CD4-positive, alpha-beta T cell treated with Interleukin-12 subunit alpha and Interleukin-12 subunit beta, for 1 hour (primary cell): ENCODE measurements around the gene MYLK4.

Experiments used
- DNase-seq: peaks from one replicate; pipeline ENCODE4 v3.0.0-alpha.2; 2020

The MYLK4 gene

DNA sequence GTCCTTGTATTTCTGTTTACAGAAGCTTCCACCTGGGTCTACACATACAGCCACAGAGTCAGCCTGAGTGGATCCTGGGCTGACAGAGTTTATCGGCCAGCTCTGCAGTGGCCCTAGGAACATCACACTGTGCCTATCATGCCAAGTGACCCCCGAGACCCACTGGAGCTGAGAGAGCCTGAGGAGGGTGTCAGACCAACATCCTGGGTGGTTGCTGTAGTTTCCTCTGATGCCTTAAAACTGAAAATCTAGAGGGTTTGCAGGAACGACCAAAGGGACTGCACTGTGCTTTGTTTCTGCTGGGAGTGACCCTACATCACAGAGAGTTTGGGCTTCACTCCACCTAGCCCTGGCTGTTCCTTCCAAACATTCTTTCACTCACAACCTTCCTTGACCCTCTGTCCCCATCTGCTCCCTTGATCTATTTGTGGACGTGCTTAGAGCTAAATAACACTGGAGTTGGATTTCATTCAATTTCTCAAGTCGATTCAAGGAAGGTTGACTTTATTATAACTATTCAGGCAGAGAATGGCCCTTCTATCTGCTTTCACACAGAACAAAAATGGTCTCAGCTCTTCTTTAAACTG is 18.1 kb downstream of the MYLK4 start:
- no peak for DNase-seq

DNA sequence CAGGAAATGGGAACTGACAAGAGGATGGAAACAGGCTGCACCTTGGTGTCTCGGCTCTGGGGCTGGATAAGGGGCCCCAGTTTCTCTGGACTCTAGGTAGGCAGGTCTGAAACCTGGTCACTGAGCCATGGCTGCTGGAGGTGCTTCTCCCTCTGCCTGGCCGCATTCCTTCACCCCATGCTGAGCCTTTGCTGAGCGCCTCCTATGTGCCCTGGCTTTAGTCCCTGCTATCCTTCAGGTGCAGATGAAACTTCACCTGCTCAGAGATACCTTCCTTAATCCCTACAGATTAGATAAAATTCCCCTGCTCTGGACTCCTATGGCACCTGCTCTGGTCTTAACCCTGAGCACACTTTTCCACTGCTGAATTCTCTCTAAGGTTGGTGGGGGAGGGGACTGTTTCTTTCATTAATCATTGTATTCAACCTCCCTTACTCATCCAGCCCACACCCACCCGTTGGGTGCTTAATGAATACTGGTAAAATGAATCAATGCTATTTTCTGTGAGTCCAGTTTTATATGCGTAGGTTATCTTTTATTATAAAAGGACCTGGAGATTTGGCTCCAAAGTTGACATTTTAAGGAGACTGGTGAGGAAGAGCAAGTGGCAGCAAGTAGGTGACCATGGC is 19.3 kb downstream of the MYLK4 start:
- no peak for DNase-seq

DNA sequence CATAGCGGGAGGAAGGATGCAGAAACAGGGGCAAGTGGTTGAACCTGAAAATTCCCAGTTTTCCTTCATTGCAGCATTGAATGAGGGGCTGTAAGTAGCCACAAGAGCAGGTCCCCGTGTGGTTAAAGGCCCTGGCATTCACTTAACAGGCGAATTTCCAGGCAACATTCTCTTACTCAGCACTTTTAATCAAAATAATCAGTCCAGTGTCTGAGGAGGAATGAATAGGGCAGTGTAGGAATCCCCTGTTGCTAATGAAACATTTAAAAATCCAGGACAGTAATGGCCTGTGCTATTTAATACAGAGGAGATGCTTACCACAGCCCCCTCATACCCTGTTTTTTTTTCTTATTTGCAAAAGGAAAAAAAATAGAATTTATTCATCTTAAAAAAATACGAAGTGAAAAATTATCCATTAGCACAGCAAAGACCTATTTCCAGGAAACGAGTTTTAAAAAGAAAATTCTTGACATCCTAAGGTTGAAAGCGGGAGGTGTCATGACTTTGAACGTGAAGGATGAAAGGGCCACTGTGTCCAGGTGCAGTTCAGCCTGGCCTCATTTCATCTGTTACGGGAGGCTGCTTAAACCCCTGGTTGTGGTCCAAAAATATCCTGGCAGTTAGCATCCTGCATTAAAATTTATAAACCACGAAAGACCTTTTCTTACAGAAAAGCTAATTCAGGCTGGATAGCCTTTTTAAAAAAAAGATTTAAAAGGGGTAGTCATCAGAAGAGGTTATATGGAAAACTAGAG is 20.2 kb downstream of the MYLK4 start:
- DNase-seq = no peak

DNA sequence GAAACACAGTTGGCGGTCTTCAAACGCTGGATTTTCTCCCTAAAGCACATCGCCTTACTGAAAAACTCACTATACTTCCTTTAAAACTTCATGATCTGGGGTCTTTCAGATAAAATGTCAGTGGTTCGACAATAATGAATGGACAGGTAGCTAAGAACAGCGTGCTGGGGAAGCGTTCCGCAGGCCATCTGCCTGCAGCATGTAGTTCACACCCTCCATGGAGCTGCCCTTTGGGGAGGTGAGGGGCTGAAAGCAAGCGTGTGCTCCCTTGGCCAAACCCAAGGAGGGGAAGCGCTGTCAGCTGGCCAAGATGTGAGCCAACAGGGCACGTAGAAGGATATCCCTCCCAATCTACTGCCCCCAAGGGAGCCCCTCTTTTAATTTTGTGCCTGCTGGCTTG is 20.8 kb downstream of the MYLK4 start:
- DNase-seq = no peak

DNA sequence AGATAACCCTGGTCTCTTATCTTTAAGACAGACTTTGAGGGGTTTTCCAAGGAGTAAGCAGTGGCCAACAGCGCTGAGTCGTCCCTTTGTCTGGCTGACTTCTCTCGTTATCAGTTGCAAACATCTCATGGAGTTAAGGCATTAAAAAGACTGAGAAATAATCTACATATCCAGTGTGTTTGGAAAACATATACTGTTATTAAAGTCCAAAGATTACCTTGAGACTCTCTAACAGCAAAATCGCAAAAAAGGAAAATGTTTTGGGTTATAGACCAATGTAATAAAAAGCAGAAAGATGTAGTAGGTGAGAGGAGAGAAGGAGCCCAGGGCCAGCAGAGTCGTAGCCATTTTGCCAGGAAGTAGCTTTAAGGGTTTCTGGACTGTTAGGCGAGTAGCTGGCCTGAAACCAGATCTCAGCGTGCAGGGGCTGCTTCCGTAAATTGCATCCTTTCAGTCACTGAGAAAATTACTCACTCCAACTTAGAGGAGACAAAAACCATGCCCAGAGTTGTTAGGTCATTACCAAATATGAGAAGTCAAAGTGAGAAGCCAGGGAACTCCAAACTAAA is 24.6 kb downstream of the MYLK4 start:
- DNase-seq = peak; percentile 10

DNA sequence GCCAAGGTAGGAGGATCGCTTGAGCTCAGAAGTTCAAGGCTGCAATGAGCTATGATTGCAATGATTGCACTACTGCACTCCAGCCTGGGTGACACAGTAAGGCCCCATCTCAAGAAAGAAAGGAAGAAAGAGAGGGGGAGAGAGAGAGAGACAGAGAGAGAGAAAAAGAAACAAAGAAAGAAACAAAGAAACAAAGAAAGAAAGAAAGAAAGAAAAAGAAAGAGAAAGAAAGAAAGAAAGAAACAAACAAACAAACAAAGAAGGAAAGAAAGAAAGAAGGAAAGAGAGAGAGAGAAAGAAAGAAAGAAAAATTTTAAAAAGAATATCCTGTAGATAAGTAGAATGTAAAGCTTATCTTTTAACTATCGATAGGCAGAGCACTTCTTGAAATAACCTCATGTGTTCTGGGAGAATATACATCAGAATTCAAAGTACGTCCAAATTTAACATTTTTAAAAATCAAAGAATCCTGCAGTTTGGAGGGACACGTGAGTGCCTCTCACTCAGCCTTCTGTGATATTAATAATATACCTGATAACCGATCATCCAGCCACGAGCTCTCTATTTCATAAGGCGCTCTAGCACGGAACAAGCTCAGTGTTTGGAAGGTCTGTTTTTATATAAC is 25.2 kb downstream of the MYLK4 start:
- DNase-seq = no peak

DNA sequence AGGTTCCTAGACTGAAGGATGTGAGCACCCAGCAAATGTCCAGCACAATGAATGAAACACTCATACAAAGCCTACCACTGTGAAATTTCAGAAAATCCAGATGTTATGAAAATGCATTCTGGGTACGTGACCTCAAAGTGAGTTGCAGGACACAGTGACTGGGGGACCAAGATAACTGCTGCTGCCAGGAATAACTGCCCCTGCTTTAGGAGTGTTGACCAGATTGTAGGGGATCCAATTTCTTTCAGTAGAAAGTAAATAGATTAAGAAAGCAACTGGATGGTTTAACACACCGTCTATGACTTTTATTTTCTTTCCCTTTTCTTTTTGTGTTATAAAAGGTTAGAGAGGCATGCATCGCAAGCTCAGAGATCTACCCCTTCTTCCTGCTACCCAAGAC is 29.5 kb downstream of the MYLK4 start:
- DNase-seq = no peak

DNA sequence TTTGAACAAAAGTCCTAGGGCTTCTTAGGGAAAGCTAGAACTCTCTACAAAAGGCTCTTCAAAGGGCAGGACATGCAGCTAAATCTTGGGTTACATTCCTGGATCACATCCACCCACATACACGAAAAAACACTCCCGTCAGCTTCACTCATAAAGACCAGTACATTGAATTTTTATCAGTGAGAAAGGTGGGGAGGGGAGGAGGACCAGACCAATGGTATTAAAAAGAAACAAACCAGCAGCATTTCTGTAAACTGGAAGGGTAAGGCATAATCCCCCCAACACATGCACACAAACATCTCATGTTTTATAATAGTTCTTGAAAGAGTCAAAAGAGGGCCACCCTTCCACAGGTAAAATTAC is 31.6 kb downstream of the MYLK4 start:
- DNase-seq = no peak

DNA sequence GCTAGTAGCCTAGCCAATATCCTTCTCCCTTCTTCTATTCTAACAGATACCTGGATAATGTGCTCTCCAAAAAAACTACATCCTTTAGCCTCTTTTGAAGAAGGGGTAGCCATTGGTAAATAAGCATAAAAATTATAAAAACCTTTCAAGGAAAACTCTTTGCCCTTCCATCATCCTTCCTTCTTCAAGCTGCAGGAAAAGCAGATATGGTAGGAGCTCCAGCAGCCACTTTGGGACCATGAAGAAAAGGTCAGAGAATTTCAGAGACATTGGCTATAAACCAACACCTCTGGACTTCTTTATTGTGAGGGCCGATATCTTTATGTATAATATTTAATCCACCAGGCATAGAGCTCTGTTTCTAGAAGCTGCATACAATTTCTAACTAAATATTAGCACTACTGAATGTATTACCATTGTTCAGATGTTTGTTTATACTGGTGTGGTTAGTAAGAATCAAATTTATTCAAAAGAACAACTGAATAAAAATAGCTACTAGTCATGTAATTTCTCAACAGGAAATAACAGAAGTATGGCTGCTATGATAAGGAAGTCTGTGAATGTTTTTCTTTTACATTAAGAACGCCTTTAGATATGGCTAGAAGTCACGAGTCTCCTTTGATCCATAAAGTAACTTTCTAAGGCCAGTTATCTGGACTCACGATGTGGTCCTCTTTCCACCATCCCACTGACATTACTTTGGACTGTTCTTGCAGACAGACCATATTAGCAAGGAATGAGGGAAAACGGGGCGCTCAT is 32.2 kb downstream of the MYLK4 start:
- DNase-seq = no peak

DNA sequence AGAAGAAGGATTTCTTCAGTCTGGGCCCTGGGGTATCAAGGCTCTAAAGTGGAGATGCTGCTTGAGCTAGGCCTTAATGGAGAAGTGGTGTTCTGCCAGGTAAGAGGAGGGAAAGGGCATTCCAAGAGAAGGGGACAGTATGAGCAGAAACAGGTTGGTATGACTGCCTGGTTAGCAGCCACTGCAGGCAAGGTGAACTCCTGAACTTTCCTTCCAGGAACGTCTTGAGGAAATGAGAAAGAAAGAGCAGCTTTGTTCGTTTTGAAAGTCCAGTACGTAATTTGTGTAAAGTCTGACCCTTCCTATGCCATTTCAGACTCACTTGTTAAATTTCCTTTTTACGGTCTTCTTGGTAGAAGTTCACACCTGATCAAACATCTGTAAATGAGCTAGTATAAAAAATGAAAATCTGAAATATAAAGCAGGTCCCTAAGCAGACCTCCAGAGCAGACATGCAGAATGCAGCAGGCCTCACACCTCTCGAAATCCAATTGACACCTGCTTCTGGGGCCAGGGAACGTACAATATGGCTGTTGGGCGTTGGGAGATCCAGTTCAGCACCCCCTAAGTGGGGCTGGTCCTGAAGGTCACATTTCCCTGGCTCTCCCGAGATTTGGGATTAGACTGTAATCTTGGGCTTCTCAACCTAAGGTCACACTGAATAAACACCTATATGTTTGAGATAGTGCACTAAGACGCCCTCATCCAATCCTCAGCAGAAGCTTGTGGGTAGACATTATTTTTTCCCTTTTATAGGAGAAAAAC is 33.6 kb downstream of the MYLK4 start:
- no peak for DNase-seq

DNA sequence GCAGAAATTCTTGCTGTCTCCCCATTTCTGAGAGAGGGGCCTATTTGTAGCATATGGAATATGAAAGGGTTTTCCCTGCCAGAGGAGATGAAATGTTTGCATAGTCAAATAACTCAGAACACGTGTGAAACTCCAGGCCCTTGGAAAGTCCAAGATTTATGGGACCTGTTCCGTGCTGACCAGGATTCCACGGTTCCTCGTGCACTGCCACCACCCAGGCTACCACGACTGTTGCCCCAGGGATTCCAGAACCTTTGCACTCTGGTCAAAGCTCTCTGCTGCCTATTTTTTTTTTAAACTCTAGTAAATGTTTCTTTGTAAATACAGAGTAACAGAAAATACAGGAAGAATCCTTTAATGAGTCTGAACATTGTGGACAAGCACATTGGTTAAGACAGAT is 35.0 kb downstream of the MYLK4 start:
- no peak for DNase-seq

DNA sequence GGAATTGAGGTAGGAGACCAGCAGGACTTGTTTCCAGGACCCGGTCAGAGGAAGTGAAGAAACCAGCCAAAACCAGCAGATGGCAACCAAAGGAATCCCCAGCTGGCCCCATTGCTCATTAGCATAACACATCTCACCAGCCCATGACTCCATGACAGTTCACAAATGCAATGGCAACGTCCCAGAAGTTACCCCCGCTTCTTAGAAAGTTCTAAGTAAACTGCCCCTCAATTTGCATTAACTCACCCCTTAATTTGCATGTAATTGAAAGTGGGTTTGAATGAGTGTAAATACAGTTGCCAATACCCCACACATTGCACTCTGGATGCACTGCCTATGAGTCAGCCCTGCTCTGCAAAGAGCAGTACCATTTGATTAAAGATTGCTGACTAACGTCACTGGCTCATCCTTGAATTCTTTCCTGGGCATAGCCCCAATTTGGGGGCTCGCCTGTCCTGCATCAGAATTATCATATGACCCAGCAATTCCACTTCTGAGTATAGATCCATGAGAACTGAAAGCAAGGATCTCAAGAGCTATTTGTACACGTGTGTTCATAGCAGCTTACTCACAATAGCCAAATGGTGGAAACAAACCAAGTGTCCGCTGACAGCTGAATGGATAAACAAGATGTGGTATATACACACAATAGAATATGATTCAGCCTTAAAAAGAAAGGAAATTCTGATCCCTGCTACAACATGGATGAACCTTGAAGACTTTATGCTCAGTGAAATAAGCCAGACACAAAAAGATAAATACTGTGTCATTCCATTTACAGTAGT is 36.4 kb downstream of the MYLK4 start:
- DNase-seq = no peak

DNA sequence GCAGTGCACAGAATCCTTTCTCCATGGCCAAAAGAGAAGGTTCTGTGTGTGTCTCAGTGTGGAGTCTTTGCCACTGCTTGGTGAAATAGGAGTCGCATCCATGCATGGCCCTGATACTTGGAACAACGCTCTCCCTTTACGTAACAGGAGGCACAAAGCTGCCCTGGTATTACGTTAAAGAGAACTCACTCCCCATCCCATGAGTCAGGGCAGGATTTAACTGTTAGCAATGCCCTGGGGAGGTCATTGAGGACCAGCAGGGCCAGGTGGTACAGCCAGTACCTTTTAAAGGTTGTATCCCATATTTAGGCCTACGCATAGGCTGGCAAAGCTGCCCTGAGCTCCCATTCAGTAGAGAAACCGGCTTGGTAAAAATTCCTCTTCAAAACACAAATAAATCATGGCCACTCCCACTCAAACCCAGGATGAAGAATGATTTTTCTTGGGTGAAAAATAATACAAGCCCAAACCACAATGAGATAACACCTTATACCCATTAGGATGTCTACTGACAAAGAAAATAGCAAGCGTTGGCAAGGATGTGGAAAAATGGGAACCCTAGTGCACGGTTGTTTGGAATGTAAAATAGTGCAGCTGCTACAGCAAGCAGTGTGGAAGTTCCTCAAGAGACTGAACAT is 37.1 kb downstream of the MYLK4 start:
- no peak for DNase-seq

DNA sequence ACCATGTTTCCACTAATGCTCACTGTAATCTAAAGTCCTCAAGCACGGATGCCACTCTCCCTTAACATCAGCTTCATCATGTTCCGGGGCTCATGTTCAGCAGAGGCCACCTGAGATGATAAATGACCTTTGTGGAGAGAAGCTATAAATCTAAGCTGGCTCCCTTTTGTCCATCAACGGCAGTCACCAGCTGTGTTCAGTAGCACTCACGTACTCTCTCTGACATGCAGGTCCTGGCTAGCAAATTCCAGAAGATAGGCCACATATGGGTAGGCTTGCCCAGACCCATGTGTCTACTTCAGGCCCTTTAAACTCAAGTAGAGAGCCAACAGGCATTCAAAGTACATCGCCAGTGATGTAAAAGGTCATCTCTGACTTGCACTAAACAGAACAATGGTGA is 38.6 kb downstream of the MYLK4 start:
- DNase-seq = no peak

DNA sequence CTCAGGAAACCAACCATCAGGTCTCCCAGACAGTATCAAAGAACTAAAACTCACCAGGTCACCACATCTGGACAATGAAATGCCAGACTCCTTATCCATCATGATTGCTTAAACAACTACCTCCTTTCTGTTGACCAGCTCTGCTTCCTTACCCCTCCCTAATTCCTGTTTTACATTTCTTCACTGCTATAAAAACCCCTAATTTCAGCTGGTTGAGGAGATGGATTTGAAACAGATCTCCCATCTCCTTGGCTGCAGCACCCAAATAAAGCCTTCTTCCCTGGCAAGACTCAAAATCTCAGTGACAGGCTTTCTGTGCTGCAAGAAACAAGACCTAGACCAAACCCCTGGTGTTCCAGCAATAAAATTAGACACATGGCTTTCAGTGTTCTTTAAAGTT is 40.3 kb downstream of the MYLK4 start:
- DNase-seq = no peak

DNA sequence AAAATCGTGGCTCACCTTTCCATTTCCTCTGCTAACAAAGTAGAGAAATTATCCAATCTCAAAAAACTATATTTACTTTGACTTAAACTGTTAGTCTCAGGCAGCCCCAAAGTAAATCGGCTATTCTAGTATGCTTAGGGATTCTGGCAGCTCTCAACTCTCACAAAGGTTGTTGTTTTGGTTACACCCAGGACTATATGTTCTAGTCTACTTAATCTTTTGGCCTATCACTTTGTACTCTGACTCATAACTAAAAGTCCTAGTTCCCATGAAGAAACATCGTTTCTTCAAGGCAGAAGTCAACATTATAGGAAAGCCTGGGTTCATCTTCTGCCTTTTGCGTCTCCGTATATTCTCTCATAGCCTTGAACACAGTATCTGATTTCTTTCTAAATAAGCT is 42.3 kb downstream of the MYLK4 start:
- no peak for DNase-seq

DNA sequence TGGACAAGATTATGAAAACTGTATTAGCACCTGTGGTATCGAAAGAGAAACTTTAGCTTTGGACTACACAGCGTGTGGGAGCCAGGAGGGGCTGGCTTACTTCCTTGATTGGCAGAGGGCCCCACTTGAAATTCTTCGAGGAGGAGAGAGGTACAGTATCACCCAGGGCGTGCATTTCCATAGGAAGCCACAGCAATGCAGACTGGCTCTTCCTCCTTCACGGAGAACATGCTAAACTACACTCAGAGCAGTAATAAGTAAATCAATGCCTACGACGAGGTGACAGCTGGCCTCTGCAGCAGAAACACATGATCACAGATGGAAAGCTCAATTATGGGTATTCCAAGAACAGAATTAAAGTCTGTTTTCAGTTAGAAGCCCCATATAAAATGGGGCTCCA is 44.2 kb downstream of the MYLK4 start:
- no peak for DNase-seq

DNA sequence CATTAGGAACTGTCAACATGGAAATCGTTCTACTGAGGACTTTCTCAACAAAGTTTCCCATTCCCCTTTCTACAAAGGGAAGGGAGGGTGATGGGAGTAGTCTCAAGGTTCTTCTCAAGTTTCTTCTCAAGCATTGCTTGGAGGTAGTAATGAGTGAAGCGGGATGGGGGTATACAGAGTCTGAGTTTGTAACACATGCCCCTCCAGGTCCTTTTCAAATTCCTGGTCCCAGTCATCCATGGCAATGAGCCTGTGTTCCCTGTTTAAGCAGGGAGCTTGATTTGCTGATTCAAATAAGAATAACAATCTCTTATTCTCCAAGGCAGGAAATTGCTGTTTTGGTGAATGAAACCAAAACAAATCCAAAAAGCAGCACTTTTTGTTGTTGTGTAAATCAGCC is 45.5 kb downstream of the MYLK4 start:
- no peak for DNase-seq

DNA sequence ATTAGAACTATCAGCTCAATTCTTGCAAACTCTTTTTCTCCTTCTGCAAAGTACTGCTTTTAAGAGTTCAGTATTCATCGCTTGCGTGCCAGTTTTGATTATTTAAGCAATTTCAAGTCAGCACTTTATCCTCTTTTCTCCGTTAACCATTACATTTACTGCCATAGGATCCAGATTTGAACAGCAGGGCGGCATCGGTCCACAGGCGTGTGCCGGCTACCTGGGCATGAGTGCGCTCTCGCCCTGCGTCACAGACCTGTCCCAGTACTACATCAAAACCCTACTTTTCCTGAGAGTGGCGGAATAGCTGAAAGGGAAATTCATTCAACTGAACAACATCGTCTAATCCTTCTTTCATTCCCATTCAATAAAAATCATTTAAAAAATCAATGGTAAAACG is 53.4 kb downstream of the MYLK4 start:
- DNase-seq = no peak

DNA sequence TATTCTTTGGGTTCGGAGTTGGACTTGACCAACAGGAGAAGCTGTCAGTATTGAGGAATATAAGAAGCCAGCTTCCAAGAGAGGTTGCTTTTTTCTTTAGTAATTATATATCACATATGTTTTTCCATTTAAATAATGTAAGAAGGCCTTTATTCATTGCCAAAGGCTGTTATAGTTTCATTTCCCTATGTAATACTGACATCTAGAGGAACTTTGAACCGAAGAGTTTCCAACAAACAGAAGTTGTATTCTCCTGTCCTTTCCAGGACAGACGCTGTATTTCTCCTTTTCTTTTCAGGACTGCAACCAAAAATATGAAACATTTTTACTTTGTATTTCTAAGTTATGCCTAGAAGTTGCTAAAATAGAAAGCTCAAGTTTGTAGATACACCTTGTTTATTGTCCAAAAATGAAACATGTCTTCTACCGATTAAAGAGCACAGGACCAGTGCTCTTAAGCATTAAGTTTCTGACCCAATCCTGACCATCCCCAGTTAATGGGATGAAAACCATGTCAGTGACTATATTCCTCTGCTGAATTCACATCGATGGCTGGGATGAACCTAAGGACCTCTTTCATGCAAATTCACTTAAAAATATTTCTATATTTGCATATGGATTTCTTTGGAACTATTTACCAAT is 55.1 kb downstream of the MYLK4 start:
- no peak for DNase-seq
